HG03378 (cell line): Measurements from ENCODE around the gene ZNF768.
"Not testable (repeated sequence)": the region's sequence is repeated elsewhere in the genome, so short reads cannot be mapped to it uniquely, and the experiment has no call there.

ENCODE experiments used
- ATAC-seq: cut with Tn5 transposase; IDR thresholded peaks from one replicate; pipeline ENCODE4 v1.9.1; 2021; ENCODE audit warnings: mild to moderate bottlenecking, moderate library complexity; ENCODE audit not compliant: unreplicated experiment

ZNF768 gene

DNA sequence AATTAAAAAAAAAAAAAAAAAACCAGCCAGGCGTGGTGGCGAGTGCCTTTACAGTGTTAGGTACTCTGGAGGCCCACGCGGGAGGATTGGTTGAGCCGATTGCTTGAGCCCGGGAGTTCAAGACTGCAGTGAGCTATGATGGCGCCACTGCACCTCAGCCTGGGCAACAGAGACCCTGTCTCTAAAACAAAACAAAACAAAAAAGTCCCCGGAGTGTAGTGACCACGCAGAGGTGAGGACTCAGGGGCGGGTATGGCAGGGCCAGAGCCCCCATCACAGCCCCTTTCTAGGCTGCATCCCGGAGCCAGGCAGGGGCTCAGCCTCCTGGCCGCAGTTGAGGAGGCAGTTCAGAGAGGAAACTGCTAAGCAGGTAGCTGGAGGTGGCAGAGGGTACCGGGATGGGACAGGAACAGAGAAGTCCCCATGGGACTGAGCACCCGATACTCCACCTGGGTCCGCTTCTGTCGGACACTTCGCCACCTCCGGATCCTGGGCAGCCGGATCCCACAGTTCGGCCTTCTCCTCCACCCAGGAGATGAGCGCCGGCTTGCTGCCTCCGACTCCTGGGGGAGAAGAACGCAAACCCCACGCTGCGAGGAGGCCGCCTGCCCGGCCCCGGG lies 7.5 kb upstream of the ZNF768 start:
- ATAC-seq, result peak; percentile 17

DNA sequence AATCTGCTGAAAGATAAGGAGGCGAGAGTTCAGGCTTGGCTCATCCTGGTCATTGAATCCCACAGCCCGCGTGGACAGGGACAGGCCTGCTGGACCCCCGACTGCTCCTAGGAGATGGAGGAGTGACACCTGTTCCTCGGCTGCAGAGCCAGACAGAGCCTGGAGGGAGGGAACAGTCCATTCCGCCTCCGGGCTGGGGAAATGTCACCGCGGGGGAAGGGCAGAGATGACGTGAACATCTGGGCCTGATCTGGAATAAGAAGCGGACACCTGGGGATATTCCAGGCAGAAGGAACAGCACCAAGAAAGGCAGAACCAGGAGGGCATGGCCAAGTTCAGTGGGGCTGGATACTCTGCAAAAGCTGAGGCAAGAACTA lies 6.8 kb upstream of the ZNF768 start:
- ATAC-seq, result no peak

DNA sequence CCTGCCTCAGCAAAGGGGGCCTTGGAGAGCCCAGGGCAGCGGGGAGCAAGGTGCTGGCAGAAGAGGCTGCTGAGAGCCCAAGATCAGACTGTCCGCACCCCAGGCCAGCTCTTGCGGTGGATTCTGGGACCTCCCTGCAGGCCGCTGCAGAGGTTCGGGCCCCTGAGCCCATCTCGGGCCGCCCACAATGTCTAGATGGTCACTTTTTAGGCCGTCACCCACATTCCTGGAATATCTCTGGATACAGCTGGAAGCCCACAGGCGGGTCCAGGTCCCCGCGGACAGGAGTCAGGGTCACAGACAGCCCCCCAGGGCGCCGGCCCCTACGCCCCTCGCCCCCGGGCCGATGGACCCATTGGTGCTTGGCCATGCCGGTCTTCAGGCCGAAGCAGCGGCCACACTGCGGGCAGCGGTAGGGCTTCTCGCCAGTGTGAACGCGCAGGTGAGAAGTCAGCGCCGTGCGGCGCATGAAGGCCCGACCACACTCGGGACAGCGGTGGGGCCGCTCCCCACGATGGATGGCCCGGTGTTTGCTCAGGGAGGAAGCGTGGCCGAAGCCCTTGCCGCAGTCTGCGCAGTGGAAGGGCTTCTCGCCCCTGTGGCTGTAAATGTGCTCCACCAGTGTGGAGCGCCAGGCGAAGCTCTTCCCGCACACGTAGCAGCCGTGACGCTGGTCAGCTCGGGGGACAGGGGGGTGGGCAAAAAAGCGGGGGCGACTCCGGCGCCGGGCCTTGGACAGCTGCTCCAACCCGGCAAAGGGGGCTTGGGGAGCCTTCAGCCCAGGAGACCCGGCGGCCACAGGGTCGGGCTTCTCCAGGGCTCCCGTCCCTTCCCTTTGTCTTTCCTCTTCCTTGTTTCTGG lies 6.1 kb upstream of the ZNF768 start:
- ATAC-seq, result no peak

DNA sequence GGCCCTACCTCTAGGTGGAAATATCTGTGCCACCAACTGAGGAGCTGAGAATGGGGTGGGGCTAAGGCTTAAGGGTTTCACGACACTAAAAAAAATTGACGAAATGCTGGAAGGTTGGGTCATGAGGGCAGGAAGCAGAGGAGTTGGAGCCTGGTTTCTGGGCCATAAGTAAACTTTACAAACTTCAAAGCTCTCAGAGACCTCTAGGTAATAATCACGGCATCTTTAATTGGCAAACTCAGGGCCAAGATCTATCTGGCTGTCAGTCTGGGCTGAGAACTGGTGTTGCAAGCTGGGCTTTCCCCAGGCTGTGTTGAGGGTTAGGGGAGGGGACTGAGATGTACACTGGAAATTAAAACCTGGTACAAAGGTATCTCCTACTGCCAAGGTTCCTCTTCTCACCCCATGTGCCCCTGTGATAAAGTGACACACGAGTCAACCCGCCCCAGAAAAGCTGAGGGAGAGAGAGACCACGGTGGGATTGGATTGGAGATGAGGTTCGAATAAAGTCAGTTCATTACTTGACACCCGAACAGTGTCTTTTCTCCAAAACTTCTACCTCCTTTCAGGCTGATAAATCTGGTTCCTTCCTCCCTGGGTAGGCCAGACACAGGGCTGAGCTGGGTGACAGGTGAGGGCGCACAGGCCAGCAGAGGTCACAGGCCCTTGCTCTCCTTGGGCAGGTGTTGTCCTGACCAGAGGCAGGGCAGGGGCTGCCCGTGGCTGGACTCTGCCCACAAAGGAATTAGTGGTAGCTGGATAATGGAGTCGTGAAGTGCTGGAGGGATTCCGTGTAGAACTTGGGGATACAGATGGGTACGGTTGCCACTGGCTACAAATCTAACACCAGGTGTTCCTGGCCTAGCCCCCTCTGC lies 4.0 kb upstream of the ZNF768 start:
- ATAC-seq, result no peak

DNA sequence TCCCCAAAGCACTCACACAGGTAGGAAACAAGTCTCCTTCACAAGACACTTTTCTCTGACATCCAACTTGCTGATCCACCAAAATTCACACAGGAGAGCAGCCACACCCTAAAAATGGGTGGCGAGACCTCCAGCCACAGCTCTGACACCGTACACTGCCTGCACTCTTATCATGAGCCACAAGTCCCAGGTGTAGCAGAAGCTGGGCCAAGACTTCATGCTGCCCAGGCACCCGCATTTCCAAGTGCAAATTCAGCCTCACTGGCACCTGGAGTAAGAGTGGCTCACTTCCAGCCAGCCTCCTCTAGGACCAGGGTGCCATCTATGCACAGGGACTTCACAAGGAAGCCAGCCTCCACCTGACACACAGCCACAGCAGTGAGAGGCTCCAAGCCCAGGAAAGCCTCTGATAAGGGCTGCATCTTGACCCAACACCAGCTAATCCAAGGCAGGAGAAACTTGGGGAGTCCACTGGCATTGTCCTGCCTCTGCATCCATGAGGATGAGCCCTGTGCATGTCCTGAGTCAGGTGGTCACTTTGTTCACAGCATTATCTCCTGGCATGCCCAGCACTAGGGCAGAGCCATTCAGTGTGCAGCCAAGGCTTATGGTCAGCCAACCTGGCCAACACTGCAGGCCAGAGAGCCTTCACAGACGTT lies 2.6 kb upstream of the ZNF768 start:
- ATAC-seq, result no peak

DNA sequence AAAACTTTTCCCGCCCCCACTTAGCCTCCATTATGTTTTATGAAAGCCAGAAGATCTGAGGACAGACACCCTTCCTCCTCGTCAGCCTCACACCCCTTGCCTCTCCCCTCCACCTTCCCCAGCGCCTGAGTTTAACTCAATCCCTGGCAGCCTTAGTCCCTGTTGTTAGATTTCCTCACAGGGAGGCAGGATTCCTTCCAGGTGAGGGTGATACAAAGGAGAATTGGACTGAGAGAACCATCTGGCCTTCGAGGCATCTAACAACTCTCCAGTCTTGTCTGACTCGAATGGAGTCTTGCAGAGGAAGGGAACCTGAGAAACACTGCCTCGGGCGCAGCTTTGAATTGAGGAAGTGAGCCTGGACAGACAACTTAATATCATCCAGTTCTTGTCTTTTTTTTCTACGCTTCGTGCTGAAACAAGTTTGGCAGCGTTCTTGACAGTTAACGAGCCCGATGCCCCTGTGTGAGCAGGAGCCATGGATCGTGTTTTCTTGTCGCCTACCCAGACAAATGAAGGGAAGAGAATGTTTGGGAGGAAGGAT lies 1.3 kb upstream of the ZNF768 start:
- ATAC-seq, result peak; percentile 23

DNA sequence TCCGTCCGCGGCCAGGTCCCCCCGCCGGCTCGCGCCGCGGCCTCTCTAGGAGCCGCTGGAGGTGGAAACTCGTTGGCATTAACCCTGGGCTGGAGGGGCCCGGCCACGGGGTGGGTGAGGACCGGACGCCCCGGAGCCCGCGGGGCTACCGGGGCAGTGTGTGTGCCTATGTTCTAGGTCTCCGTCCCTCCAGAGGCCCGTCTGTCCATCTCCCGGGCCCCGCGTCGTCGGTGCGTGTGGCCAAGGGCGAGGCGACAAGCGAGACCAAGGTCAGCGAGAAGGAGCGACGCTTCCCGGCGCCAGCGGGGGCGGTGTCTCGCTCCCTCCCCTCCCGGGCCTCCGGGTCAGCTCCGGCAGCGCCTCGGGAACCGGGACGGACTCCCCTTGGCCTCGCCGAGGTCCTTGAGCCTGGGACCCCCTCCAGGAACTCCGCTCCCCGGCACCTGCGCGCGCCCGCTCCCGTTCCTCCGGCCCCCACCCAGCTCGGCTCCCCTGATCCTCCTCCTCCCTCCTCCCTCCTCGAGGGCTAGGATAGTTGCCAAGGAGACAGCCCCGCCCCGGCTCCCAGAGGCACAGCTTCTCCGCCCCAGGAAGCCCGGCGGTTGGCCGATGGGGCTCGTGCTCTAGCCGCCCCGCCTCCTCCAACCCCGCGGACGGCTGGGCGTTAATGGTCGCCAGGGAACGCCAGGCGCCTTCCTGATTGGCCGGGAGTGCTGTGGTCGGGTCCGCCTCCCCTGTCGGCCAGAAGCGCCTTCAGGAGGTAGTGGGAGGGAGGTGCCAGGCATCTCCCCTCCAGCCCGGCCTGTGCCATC lies 663 bp upstream of the ZNF768 start:
- peak; percentile 66 for ATAC-seq

DNA sequence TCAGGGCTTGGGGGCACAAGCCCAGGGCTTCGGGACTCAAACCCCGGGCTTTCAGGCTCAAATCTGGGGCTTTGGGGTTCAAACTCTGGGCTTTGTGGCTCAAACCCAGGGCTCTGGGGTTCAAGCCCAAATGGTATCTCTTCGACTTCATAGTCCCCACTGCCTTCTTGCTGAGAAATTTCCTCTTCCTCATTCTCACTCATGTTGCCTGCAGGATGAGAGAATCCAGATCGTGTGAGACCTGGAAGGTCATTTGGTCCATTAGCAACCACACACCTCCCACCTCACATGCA lies 576 bp downstream of the ZNF768 start:
- ATAC-seq, result no peak

DNA sequence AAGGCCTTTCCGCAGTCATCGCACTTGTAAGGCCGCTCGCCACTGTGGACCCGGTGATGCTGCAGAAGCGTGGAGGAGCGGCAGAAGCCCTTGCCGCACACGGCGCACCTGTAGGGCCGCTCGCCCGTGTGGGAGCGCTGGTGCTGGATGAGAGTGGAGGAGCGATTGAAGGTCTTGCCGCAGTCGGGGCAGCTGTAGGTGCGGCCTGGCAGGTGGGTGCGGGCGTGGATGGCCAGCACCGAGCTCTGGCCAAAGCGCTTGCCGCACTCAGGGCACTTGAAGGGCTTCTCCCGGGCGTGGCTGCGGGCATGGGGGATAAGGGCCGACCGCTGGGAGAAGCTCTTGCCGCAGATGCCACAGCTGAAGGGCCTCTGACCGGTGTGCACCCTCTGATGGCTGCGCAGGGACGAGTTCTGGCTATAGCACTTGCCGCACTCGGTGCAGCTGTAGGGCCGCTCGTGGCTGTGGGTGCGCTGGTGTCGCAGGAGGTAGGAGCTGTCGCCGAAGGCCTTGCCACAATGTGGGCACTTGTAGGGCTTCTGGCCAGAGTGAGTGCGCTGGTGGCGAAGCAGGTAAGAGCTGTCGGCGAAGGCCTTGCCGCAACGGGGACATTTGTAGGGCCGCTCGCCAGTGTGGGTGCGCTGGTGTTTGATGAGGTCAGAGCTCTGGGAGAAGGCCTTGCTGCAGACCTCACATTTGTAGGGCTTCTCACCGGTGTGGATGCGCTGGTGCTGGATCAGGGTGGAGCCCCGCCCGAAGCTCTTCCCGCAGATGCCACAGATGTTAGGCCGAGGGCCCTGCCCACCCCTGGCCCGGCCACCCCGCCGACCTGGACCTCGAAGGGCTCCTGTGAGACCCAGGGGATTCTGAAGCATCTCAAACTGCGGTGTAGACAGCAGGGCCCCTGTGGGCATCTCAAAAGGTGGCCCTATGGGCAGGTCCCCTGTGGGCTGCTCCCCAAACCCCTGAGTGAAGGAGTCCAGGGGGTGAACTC lies 1.5 kb downstream of the ZNF768 start:
- ATAC-seq, result no peak

DNA sequence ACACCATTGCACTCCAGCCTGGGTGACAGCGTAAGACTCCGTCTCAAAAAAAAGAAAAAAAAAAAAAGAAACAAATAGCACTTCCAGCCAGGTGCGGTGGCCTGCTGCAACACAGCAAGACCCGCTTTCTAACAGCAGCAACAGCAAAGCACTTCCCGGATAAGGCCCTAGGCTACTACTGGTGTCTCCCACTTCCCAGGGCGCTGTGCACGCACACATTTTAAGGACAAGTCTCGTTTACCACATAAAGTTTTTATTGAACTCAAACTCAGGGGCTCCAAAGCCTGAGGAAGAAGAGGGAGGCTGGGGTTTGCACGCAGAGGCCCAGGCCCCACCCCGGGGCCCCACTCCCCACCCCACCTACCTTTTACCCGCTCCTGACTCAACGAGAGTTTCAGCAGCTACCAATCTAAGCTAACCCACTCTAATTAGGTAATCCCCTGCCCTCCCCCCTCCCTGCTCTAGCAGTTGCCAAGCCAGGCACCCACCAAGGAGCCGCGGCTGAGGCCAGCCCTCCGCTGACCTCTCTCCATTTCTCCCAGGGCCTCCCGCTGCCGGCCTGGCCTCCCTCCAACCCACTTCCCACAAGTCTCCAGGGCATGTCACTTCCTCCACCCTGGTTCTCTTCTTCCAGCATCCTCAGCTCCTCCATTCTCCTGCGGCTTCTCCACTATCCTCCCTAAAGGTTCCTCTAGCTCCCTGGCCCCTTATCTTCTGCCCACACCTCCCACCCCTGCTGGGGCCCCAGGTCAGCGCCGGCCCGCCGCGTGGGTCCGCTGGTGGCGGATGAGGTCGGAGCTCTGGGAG lies 2.4 kb downstream of the ZNF768 start:
- no peak for ATAC-seq

DNA sequence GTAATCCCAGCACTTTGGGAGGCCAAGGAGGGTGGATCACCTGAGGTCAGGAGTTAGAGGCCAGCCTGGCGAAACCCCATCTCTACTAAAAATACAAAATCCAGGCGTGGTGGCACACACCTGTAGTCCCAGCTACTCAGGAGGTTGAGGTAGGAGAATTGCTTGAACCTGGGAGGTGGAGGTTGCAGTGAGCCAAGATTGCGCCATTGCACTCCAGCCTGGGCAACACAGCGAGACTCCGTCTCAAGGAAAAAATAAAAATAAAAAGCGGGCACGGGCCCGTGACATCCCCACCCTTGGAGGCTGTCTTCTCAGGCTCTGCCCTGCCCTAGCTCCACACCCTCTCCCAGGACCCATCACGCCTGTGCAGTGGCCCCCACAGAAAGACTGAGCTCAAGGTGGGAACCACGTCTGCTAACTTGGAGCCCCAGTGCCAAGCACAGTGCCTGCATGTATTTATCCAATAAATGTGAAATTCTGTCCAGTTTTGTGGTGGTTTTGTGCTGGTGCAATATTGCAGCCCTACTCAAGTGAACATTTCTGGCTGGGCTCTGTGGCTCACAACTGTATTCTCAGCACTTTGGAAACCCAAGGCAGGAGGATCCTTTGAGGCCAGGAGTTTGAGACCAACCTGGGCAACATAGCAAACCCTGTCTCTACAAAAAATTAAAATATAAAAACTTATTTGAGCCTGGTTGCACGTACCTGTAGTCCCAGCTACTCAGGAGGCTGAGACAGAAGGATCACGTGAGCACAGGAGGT lies 3.5 kb downstream of the ZNF768 start:
- not testable (repeated sequence) for ATAC-seq

DNA sequence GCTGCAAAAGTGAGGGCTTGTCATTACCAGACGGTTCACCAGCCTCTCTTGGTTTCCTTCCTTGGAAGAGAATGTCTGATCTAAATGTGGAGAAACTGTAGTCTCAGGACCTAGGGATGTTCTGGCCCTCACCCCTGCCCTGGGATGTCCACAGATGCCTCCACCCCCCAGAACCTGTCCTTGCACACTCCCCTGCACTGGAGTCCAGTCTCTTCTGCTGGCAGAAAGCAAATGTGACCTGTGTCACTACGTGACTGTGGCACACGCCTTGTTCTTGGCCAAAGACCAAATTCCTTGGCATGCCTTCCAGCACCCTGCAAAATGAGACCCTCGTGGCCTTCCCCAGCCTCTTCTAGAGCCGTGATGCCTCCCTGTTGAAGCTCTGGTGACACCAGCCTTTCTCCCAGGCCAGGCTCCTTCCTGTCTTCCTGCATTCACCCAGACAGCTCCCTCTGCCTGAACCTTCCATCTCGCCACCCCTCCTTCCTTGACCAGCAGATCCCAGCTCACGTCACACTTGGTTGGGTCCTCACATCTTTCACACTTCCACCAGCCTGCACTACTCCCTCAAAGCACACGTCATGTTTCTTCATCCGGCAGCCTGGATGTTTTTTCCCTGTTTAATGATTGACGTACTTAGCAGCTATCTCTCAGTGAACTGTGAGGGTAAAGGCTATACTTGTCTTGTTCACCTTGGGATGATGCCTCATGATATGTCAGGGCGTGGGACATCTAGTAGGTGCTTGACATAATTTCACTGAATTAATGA lies 4.3 kb downstream of the ZNF768 start:
- no peak for ATAC-seq

DNA sequence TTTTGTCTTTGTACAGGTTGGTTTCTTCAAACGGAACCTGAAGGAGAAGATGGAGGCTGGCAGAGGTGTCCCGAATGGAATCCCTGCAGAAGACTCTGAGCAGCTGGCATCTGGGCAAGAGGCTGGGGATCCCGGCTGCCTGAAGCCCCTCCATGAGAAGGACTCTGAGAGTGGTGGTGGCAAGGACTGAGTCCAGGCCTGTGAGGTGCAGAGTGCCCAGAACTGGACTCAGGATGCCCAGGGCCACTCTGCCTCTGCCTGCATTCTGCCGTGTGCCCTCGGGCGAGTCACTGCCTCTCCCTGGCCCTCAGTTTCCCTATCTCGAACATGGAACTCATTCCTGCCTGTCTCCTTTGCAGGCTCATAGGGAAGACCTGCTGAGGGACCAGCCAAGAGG lies 4.9 kb downstream of the ZNF768 start:
- ATAC-seq, result no peak

DNA sequence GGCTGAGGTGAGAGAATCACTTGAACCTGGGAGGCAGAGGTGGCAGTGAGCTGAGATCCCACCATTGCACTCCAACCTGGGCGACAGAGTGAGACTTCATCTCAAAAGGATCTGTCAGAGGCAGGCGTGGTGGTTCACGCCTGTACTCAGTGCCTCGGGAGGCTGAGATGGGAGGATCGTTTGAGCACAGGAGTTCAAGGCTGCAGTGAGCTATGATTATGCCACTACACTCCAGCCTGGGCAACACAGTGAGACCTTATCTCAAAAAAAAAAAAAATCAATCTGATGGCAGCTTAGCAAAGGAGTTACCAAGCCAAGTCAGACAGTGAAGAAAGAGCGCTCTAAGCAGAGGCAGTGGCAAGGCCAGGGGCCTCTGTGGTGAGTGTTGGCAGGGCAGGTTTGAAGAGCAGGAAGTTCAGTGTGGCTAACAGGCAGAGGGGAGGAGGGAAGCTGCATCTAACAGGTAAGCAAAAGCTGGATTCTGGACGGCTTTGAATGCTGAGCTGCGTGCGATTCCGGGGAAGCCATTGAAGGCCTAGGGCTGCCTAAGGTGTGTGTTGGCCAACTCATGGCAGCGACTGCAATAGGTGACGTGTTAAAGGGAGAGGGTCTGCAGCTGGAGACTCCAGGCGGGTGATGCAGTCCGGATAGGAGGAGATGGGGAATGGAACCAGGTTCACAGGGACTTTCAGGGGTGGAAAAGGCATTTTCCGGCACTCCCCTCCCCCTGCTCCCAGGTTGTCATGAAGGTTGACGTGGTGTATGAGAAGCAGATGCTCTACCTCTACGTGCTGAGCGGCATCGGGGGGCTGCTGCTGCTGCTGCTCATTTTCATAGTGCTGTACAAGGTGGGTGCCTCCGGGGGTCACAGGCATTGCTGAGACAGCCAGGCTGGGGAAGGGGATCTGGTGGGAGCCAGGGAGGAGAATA lies 7.0 kb downstream of the ZNF768 start:
- no peak for ATAC-seq

DNA sequence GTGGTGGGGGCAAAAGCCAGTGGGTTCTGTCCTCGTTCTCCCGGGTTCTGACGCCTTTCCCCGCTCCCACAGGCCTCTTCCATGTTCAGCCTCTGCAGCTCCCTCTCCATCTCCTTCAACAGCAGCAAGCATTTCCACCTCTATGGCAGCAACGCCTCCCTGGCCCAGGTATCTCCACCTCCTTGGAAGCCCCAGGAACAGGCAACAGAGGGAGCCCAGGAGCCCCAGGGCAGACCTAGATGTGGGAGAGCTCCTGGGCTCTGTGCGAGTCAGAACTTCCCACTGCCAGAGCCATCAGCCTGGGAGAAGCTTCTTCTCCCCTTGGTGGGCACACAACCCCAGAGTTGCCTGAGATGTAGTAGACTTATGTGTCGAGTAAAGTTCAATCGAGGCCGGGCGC lies 7.8 kb downstream of the ZNF768 start:
- ATAC-seq, result no peak

DNA sequence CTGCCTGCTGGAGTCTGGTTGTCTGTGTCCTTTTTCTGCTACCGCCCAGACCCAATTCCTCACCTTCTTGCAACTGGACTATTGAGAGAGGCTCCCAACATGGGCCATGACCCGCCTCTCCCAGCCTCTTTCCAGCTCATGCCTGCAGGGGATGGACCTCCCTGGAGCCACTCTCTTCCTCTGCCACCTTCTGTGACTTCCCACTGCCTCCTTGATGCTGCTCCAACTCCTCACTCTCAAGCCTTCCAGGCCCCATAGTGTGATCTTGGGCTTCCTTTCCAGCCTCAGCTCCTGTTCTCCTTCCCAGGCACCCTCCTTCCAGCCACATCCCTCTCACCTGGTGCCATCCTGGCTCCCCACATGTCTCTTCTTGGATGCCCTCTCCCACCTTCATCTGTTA lies 11.1 kb downstream of the ZNF768 start:
- ATAC-seq, result no peak
